ENCODE measurements around the gene PLEKHA4.
"Not testable (repeated sequence)": the region's sequence is repeated elsewhere in the genome, so short reads cannot be mapped to it uniquely, and the experiment has no call there.

PLEKHA4 gene

DNA sequence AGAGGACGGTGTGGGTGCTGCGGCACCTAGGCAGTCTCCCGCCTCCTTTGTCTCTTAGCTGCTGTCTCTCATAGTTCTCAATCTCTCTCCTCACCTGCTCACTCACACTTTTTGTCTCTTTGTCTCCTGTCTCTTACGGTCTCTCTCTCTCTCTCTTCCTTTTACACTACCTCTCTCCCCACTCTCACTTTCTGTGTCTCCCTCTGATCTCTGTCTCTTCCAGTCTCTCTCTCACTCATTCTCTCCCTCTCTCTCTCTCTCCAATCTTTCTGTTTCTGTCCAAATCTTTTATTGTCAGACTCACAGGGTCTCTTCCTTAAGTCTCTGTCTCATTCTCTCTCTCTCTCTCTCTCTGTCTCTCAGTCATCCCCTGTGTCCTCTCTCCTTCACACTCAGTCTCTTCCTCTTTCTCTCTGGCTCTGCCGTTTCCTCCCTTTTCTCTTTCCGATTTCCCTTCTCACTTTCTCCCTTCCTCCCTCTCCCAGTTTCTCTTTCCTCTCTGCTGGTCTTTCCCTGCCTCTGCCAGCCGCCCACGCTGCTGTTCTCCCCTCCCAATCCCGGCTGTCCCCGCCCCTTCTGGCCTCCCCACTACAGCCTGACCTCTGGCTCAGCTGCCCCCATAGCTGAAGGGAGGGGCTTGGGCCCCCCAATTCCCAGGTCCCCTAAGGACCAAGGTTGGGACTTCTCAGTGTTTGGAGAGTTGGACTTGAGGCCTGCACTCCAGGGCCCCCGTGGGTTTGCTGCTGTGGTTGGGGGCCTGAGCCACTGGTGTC, at the start of gene PLEKHA4:
Gene PLEKHA4 (minus strand): TSS at position 504 of the 773 bp plus-strand sequence. CDS start 997 bp downstream, outside the sequence.
- no peak for DNase-seq
- ATAC-seq: no peak

- no peak for ATAC-seq
- no peak for DNase-seq
Measured at GRCh38 chr19:48918071-48918470, 49.7 kb upstream of the PLEKHA4 start.

DNA sequence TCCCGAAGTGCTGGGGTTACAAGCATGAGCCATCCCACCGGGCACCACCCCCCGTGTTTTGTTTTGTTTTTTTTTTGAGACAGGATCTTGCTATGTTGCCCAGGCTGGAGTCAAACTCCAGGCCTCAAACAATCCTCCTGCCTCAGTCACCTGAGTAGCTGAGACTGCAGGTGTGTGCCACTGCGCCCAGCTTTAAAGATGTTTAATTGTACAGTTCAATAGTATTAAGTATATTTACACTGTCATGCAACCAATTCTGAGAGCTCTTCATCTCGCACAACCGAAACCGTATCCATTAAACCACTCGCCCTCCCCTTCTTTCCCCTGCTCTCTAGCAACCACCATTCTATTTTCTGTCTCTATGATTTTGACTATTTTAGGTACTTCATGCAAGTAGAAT, 47.3 kb upstream of the PLEKHA4 start:
- no peak for ATAC-seq
- DNase-seq: no peak

DNA sequence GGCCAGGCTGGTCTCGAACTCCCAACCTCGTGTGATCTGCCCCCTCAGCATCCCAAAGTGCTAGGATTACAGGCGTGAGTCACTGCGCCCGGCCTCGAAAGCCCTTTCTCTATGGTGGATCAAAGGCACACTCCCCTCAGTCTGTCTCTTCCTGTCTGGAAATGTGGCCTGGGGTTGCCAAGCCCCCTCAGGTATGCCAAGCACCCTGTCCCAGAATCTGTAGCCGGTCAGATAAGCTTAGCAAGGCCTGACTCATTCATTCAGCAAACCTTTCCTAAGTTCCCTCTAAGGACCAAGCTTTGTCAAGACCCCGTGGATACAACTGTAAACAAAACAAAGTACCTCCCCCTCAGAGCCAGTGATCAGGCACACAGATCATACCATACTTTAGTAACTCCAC, 45.8 kb upstream of the PLEKHA4 start:
- ATAC-seq (no peak), DNase-seq (no peak)

GRCh38 chr19:48913114-48913889, 44.9 kb upstream of the PLEKHA4 start:
- DNase-seq: no peak
- ATAC-seq: peak; percentile 50

DNA sequence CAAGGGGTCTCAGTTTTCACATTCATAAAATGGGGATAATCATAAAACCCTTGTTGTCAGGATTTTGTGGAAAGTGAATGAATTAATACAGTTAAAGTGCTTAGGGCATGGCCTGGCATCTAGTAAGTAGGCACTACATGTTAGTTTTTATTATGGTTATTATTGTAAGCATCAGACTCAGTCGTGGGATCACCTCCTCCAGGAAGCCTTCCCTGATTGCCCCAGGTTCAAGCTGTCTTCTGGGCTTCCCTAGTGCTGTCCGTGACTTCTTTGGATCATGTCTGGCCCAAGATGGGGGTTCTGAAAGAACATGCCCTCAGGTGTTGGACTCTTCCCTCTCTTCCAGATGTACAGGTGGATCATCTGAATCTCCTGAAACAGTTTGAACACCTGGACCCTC, 42.4 kb upstream of the PLEKHA4 start:
- no peak for ATAC-seq
- no peak for DNase-seq

DNA sequence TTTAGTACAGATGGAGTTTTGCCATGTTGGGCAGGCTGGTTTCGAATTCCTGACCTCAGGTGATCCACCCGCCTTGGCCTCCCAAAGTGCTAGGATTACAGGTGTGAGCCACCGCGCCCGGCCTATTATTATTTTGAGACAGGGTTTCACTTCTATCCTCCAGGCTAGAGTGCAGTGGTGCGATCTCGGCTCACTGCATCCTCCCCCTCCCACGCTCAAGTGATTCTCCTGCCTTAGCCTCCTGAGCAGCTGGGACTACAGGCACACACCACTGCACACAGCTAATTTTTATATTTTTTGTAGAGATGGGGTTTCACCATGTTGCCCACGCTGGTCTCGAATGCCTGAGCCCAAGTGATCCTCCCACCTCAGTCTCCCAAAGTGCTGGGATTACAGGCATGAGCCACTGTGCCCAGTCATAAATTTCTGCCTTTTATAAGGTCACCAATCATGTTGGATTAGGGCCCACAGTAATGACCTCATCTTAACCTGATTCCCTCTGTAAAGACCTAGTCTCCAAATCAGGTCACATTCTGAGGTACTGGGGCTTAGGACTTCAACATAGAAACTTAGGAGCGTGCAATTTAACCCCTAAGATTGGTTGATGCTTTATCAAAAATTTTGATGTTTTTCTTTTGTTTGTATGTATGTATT, 41.1 kb upstream of the PLEKHA4 start:
- not testable (repeated sequence) for ATAC-seq, DNase-seq

DNA sequence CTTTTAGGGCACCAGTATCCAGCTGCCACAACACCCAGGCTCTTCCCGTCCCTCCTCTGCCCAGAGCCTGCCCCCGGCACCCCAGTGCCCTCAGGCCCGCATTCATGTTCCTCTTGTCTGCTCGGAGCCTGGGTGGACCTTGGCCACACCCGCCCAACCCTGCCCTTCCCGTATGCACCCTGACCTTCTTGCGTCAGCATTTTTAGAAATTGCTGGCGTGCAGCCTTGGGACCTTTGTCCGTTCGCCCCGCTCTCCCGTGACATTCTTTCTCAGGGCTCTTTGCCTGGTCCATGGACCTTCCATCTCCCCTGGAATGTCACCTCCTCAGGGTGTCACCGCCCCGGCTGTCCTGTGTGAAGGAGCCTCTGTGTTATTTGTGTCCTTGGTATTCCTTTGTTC, 39.3 kb upstream of the PLEKHA4 start:
- no peak for DNase-seq
- ATAC-seq: no peak

GRCh38 chr19:48906324-48906723, 37.9 kb upstream of the PLEKHA4 start:
- ATAC-seq: no peak

DNA sequence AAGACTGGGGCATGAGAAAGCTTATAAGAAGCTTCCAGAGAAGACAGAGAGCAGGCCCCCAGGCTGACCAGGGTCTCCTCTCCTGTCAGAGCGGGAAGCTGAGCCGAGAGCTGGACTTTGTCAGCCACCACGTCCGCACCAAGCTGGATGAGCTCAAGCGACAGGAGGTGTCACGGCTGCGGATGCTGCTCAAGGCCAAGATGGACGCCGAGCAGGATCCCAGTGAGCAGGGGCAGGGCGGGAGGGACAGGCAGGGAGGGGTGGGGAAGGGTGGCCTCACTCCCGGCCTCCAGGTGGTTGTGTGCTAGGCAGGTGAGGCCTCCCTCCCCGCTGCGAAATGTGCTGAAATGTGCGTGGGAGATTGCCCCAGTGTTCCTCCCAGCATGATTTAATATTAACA, 37.2 kb upstream of the PLEKHA4 start:
- DNase-seq: no peak
- no peak for ATAC-seq

More at GRCh38 chr19:48906324-48906723, 37.9 kb upstream of the PLEKHA4 start:
- no peak for DNase-seq

- ATAC-seq, DNase-seq: not testable (repeated sequence)
Measured at GRCh38 chr19:48903788-48904187, 35.4 kb upstream of the PLEKHA4 start.

DNA sequence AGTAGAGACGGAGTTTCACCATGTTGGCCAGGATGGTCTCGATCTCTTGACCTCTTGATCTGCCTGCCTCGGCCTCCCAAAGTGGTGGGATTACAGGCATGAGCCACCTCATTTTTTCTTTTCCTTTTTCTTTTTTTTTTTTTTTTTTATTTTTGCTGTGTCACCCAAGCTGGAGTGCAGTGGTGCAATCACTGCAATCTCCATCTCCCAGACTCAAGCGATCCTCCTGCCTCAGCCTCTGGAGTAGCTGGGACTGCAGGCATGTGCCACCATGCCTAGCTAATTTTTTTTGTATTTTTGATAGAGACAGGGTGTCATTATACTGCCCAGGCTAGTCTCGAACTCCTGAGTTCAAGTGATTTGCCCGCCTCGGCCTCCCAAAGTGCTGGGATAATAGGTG, 33.9 kb upstream of the PLEKHA4 start:
- DNase-seq, ATAC-seq: not testable (repeated sequence)

DNA sequence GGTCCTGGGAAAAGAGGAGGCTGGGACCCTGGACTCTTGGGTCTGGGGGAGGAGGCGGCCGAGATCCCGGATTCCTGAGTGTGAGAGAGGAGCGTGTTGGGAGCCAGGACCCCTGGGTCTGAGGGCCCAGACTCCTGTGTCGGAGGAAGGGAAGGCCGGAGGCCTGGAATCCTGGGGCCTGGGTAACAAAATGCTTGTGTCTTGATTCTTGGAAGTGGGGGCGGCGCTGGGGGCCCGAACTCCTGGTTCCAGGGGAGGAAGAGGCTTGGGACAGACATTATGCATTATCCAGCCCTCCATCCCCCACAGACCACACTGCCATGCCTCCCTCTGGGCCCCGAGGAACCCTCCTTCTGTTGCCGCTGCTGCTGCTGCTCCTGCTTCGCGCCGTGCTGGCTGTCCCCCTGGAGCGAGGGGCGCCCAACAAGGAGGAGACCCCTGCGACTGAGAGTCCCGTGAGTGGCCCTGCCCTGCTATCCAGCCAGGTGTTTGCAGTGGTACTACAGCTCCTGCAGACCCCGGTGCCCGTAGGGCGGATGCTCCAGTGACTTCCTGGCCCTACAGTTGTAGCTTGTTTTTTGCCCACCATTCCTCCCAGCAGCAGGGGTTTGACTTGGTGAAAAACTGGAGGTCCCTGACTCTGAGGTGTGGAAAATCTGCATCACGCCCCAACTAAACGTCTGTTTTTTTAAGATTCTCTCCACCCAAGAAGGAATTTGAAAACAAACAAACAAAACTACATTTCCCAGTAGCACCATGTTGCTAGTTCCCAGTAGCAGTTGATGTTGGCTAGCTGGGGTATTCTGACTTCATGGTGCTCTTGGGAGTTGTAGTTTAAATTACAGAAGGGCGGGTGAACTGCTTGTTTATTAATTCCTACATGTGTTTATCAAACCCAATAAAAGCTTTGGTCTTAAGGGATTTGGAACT, 32.3 kb upstream of the PLEKHA4 start:
- ATAC-seq: no peak
- peak; percentile 24 for DNase-seq

DNA sequence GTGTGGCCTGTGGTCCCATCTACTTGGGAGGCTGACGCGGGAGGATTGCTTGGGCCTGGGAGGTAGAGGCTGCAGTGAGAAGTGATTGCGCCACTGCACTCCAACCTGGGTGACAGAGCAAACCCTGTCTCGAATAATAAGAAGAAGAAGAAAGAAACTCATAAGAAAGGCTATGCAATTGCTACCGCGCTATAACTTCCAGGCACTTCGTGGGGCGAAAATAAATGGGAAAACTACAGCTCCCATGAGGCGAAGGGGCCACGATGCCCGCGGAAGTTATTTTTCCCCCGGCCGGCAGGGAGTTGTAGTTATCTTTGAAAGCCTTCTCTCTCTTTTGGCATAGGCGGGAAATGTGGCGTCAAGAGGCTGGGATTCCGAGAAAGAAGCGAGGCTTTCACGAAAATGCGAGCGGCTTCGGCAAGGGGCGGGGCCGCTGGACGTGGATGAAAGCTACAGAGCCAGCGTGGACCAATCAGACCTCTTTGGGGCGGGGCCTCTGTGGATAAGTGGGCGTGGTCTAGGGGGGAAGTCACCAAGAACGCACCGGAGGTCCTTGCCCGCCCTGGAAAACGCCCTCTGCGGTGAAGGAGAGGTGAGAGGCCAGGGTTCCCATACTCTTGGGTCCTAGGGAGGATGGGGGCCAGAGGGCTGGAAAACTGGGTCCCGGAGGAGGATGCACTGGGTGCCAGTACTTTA, 31.5 kb upstream of the PLEKHA4 start, which contains the start of gene NUCB1:
Gene NUCB1 (plus strand): TSS at position 532 of the 696 bp plus-strand sequence. CDS start 485 bp downstream, outside the sequence.
- peak; percentile 94 for ATAC-seq
- DNase-seq: peak; percentile 99

DNA sequence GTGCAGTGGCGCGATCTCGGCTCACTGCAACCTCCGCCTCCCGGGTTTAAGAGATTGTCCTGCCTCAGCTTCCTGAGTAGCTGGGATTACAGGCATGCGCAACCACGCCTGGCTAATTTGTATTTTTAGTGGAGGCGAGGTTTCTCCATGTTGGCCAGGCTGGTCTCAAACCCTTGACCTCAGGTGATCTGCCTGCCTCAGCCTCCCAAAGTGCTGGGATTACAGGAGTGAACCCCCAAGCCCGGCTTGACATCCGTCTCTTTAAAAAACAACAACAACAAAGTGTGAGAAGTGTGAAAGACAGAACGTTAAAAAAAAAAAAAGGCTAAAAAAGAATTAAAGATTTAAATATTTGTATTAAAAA, 31.0 kb upstream of the PLEKHA4 start:
- DNase-seq, ATAC-seq: not testable (repeated sequence)

DNA sequence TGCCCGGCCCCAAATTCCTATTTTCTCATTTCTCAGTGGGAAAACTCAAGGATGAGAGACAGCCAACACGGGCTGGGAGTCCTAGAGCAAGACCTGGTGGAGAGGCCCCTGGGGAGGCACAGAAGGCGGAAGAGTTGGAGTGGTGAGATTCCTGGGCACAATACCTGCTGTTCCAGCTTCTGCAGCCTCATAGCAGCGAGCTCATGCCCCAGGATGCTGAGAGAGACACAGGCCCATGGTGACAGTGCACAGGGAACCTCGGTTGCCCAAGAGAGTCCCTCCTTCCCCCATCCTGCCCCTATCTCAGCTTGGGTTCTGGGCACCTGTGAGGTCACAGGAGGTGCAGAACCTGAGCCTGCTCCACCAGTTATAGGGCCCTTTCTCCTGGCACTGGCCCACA, 28.8 kb upstream of the PLEKHA4 start:
- ATAC-seq: no peak
- no peak for DNase-seq

- DNase-seq (peak; percentile 71), ATAC-seq (peak; percentile 42)
Measured at GRCh38 chr19:48896191-48896720, 27.8 kb upstream of the PLEKHA4 start.

DNA sequence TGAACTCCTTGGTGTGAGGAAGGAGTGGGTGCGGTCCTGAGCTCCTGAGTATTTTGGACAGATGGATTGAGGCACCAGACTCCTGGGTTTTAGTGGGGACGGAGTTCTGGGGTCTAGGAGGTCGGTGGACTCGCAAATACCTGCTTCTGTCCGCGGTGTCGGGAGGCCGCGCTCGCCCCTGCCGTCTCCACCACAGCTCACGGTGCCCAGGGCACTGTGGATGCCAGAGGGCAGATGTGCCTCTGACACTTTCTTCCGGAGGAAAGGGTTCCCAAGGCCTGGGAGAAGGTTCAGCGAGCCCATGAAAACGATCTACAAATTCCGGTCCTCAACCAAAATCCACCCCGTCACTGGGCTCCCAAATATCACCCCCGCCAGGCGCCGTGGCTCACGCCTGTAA, 26.8 kb upstream of the PLEKHA4 start:
- no peak for DNase-seq
- ATAC-seq: no peak

DNA sequence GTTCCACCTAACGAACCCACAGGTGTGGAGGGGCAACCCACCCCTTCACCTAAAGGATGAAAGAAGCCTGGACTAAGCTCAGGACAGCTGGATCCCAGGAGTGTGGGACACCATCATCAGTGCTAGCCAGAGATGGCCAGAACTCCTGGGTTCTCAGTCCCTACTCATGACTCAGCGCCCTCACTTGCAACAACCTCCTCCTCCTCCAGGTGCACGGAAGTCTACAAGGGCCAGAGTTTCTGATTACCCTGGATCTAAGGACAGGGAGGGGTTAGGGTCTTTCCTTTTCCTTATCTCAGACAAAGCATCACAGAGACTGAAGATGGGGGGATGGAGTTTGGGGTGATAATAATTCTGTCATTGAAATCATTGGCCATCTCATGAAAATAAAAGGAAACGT, 22.1 kb upstream of the PLEKHA4 start:
- DNase-seq: no peak
- no peak for ATAC-seq

- not testable (repeated sequence) for DNase-seq, ATAC-seq
Measured at GRCh38 chr19:48889496-48889895, 21.1 kb upstream of the PLEKHA4 start.

Data from stimulated activated naive CD8-positive, alpha-beta T cell treated with anti-CD3 and anti-CD28 coated beads, Interleukin-15, Interleukin-2, amounts not matched to agents 100 U/mL and 50 U/mL, for 24 hours (primary cell).